Fibroblast of the aortic adventitia (primary cell): ENCODE data around the gene SNRPA. TPM values are rescaled to one million over a fixed set of nuclear protein-coding genes. Genes with fewer than 3 reads are reported as not detected.
"Not testable (repeated sequence)": the region's sequence is repeated elsewhere in the genome, so short reads cannot be mapped to it uniquely, and the experiment has no call there.

Experiments
- DNase-seq: peaks from one replicate; pipeline ENCODE4 v3.0.0-alpha.2; 2010; ENCODE audit warnings: low read depth
- H3K4me3 ChIP-seq: 2 replicates; pipeline ENCODE4 v1.5.1; 2011; ENCODE audit warnings: low read depth, mild to moderate bottlenecking, control low read depth, low read length, moderate library complexity
- total RNA-seq: library from RNA; depleted of rRNA; stranded (reverse); fragments of >200 nt; gene quantifications from 2 replicates; pipeline ENCODE4 v1.2.3, GENCODE V29; 2012; ENCODE audit warnings: low replicate concordance
- TF ChIP-seq, protein P1 (sequence below): IDR thresholded peaks from 2 replicates; pipeline ENCODE4 v1.5.1; 2011; ENCODE audit warnings: mild to moderate bottlenecking, low read length, control low read depth, inconsistent platforms; ENCODE audit not compliant: insufficient read depth

The SNRPA gene
- total RNA-seq, 1 donor: 29.8 TPM

DNA sequence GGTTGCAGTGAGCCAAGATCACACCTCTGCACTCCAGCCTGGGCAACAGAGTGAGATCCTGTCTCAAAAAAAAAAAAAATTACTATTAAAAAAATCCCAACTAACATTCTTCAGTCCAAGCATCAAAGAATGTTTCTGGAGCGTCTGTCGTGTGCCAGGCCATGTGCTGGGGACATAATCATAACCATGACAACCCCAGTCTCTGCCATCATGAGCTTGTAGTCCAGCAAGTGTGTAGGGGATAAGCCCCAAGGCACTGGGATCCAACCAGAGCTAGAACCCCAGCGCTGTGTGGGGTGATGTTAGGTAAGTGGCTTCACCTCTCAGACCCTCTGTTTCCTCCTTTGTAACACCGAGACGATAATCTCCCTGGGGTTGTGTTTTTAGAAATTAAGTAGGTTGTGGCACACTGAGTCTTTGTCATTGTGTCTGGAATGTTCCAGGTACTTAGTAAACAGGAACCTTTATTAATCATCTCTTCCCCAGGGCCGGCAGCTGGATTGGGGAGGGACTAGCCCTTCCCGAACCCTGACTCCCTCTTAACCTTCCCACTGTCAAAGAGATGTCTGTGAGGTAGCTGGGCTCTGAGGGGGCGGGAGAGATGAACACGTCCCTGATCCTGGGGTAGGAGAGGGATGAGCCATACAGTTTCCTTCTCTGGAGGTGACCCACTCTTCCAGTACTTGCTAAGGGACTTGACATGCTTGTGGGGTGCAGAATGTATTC lies 28.9 kb upstream of the SNRPA start:
- H3K4me3 ChIP-seq: peak overlapping the region; percentile 31
- TF ChIP-seq, protein P1, sequence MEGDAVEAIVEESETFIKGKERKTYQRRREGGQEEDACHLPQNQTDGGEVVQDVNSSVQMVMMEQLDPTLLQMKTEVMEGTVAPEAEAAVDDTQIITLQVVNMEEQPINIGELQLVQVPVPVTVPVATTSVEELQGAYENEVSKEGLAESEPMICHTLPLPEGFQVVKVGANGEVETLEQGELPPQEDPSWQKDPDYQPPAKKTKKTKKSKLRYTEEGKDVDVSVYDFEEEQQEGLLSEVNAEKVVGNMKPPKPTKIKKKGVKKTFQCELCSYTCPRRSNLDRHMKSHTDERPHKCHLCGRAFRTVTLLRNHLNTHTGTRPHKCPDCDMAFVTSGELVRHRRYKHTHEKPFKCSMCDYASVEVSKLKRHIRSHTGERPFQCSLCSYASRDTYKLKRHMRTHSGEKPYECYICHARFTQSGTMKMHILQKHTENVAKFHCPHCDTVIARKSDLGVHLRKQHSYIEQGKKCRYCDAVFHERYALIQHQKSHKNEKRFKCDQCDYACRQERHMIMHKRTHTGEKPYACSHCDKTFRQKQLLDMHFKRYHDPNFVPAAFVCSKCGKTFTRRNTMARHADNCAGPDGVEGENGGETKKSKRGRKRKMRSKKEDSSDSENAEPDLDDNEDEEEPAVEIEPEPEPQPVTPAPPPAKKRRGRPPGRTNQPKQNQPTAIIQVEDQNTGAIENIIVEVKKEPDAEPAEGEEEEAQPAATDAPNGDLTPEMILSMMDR: no peak
- DNase-seq: no peak

DNA sequence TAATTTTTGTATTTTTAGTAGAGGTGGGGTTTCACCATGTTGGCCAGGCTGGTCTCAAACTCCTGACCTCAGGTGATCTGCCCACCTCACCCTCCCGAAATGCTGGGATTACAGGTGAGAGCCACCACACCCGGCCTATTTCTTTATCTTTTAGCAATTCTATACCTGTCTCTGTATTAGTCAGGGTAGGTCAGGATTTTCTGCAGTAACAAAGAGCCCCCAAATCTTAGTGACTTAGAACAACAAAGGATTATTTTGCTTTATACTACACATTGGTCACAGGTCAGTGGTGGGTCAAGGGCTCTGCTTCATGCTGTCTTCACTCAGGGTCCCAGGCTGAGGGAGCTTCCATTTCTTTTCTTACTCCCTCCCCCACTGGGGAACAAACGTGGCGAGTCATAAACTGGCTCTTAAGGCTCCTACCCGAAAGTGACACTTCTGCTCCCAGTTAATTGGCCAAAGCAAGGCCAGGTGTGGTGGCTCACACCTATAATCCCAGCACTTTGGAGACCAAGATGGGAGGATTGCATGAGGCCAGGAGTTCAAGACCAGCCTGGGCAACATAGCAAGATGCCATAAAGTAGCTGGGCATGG lies 27.2 kb upstream of the SNRPA start:
- H3K4me3 ChIP-seq: no peak overlapping the region
- TF ChIP-seq, protein P1: no peak
- DNase-seq: no peak

DNA sequence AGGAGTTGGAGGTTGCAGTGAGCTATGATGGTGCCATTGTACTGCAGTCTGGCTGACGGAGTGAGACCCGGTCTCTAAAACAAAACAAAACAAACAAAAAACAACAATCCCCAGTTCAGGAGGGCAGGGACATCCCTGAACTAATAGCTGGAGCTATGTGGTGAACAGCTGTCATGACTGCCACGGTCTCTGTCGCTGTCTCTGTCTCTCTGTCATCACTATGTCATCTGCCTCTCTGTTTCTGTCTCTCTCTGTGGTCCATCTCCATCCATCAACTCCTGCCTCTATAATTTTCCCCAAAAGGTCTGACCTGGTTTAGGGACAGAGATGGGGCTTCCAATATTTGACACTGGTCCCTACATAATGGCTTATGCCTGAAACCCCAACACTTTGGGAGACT lies 26.7 kb upstream of the SNRPA start:
- H3K4me3 ChIP-seq: no peak overlapping the region
- TF ChIP-seq, protein P1: no peak
- no peak for DNase-seq

DNA sequence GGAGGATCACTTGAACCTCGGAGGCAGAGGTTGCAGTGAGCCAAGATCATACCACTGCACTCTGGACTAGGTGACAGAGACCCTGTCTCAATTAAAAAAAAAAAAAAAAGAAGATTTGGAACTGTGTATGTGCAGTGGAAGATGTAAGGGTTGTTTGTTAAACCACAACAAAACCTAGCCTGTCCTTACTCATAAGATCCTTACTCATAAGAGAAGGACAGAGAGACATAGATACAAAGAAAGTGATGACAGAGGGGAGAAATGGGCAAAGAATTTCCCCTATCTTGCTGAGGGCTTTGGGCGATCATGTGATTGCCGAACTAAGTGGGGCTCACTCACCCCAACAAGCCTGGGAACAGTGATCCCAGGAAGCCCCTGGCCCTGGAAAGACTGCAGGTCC lies 26.1 kb upstream of the SNRPA start:
- TF ChIP-seq, protein P1: no peak
- no peak overlapping the region for H3K4me3 ChIP-seq
- DNase-seq: no peak

DNA sequence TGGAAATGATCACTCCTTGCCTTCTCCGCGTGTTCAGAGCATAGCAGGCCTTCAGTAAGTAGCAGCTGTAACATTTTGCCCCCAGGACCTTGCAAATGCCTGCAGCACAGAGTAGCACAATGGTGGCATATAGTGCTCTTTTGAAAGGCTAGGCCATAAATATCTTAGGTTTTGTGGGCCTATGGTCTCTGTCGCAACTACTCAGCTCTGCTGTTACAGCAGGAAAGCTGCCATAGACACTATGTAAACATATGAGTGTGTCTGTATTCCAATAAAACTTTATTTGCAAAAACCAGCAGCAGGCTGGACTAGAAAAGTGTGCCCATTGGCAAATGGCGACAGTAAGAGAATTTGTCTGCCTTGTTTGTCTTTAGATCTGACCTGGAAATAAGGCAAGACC lies 24.7 kb upstream of the SNRPA start:
- TF ChIP-seq, protein P1: no peak
- DNase-seq: no peak
- no peak overlapping the region for H3K4me3 ChIP-seq

DNA sequence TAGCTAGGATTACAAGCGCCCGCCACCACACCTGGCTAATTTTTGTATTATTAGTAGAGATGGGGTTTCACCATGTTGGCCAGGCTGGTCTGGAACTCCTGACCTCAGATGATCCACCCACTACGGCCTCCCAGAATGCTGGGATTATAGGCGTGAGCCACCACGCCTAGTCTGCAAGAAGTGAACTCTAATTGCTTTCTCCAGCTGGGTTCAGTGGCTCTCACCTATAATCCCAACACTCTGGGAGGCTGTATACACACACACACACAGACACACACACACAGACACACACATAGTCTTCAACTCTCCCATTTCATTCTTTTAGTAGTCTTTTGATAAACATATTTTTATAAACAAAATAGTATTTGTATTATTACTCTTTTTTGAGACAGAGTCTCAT lies 20.9 kb upstream of the SNRPA start:
- DNase-seq, H3K4me3 ChIP-seq: not testable (repeated sequence)

DNA sequence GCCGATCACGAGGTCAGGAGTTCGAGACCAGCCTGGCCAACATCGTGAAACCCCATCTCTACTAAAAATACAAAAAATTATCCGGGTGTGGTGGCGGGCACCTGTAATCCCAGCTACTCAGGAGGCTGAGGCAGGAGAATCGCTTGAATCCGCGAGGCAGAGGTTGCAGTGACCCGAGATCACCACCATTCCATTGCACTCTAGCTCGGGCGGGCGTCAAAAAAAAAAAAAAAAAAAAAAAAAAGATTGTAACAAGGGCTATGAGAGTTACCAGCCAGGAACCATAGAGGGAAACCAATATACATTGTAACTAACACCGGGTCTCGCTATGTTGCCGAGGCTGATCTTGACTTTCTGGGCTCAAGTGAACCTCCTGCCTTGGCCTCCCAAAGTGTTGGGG lies 18.7 kb upstream of the SNRPA start:
- not testable (repeated sequence) for H3K4me3 ChIP-seq, DNase-seq

DNA sequence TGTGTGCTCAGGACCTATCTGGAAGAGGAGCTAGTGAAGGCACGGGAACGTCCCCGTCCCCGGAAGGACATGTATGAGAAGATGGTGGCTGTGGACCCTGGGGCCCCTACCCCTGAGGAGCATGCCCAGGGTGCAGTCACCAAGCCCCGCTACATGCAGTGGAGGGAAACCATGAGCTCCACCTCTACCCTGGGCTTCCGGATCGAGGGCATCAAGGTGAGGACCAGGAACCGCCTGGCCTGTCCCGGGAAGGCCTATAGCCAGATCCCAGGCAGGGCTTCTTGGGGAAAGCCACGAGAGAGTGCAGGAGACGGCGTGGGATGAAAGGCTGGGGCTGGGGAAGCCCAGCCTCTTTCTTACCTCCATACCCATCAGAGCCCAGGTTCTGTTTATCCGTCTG lies 17.9 kb upstream of the SNRPA start:
- no peak for DNase-seq
- H3K4me3 ChIP-seq: no peak overlapping the region
- TF ChIP-seq, protein P1: no peak
